AG09319 (cell line): Measurements from ENCODE around the gene GNG2.
A peak's percentile ranks its signal among the peaks of the same experiment; 100 is the strongest.

Experiments
- DNase-seq: peaks from one replicate; pipeline ENCODE4 v3.0.0-alpha.2; 2010; ENCODE audit warnings: low read depth; ENCODE audit errors: extremely low read depth
- CTCF ChIP-seq: IDR thresholded peaks from 2 replicates; pipeline ENCODE4 v1.5.1; 2011; ENCODE audit warnings: low read depth, mild to moderate bottlenecking, inconsistent platforms, low read length, moderate library complexity

The GNG2 gene

DNA sequence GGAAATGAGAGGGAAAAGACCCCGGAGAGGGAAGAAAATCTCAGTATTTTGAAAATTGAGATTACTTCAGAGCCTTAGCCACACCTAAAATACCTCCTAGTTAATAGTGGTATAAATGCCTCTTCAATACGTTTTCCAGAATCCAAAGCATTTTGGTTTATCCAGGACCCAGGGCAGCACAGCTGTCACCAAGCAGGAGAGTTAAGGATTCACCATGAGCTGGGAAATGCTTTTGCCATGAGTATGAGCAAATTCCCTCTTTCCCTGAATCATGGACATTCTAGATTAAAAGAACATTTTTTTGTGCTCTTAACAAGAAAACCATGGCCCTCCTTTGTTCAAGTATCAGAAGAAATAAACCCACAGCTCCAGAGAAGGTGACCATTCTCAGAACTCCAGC, 107.1 kb downstream of the GNG2 start:
- no peak for DNase-seq
- no peak for TF ChIP-seq CTCF

DNA sequence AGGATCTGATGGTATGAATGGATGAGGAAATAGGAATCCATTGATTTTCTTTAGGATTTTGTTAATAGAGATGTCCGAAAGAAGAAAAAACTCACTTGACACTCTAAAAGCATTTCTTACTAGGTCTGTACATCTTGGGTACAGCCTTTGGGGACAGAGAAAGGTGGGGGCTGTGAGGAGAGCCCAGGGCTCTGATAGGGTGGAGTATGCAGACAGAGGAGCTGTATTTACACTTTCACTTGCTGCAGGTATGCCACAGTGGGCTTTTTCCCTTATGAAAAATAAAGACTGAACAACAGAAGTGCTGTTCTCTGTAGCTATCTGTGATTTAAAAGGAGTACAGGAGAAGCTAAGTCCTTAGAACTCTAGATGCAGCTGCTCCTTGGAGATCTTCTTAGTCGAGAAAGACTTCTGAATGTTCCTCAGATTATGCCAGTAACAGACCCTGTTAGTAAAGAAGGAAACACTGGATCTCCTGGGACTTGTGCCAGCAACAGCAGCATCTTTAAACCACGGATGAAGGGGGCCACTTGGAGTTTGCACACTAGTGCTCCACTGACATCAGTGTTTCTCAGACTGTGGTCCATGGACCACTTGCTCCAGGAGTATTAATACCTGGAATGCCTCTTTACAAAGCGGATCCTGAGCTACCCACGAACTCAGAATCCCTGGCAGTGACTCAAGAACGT, 109.6 kb downstream of the GNG2 start:
- DNase-seq, result no peak
- TF ChIP-seq CTCF, result no peak

- no peak for TF ChIP-seq CTCF
- DNase-seq, result no peak
These were observed 112.2 kb downstream of the GNG2 start for GRCh38 chr14:51972566-51972965.

DNA sequence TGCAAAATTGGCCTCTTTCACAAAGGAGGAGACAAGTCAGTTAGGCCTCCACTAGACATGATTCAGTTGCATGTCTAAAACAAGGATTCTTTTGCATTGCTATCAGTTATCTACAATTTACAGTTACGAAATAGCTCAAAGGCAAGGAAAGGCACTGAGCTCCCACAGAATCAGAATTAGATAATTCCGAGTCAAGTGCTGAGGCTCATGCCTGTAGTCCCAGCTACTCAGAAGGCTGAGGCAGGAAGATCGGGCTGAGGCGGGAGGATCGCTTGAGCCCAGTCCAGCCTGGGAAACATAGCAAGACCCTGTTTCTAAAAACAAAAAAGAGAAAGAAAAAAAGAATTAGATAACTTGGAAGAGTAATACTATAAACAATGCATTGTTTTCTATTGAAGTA, 116.7 kb downstream of the GNG2 start:
- TF ChIP-seq CTCF, result no peak
- DNase-seq, result no peak

GRCh38 chr14:51978681-51979085, 118.3 kb downstream of the GNG2 start:
- TF ChIP-seq CTCF, result no peak
- no peak for DNase-seq

DNA sequence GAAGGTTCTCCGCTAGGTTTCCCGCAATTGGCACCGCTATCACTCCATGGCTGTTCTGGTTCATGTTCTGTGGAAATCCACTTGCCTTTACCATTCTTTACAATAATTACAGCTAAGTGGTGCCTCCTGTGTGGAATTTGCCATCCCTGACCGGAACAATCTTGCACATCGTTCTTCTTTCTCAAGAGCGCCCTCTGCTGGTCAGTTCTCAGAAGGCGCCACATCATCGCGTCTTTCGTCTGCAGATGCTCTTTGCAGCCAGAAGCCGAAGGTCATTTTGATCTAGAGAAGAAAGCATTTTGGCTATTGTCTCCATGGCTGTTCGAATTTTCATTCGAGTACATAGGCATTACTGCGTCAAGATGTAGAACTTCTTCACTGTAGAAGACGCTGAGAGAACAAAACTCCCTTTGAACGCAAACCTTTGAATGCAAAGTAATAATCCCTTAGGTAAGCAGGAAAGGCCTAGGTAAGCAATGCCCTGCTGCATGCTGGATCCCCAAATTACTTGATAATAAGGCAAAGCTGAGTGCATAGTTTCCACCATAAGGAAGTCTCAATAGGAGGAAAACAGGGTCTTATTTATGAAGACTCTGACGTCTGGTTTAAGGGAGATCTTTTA, 118.8 kb downstream of the GNG2 start:
- peak; percentile 87 for TF ChIP-seq CTCF
- peak; percentile 57 for DNase-seq

- DNase-seq, result no peak
These were observed 120.9 kb downstream of the GNG2 start for GRCh38 chr14:51981218-51981854.

More at GRCh38 chr14:51981218-51981854, 120.9 kb downstream of the GNG2 start:
- no peak for TF ChIP-seq CTCF
